ENCODE data around the gene SUPT5H. TPM values are rescaled to one million over a fixed set of nuclear protein-coding genes. Genes with fewer than 3 reads are reported as not detected.

SUPT5H gene
- total and polyA plus RNA-seq, 2 of the 8 experiments (the other 6 are each of a cell fraction or from before 2014, with no cell fraction given): 77.8 to 111 TPM

GRCh38 chr19:39409208-39410016, 36.0 kb upstream of the SUPT5H start (continued):
- TF ChIP-seq, protein P1, sequence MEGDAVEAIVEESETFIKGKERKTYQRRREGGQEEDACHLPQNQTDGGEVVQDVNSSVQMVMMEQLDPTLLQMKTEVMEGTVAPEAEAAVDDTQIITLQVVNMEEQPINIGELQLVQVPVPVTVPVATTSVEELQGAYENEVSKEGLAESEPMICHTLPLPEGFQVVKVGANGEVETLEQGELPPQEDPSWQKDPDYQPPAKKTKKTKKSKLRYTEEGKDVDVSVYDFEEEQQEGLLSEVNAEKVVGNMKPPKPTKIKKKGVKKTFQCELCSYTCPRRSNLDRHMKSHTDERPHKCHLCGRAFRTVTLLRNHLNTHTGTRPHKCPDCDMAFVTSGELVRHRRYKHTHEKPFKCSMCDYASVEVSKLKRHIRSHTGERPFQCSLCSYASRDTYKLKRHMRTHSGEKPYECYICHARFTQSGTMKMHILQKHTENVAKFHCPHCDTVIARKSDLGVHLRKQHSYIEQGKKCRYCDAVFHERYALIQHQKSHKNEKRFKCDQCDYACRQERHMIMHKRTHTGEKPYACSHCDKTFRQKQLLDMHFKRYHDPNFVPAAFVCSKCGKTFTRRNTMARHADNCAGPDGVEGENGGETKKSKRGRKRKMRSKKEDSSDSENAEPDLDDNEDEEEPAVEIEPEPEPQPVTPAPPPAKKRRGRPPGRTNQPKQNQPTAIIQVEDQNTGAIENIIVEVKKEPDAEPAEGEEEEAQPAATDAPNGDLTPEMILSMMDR (IDR thresholded peaks at IDR 0.05; ENCODE audit: control extremely low read depth in 1 of 3, insufficient read depth in 1 of 3, low read depth in 1 of 3, low read length in 3 of 3): no peak
- TF ChIP-seq SUZ12 (IDR thresholded peaks at IDR 0.05; ENCODE audit: low read length) (no peak), E2F6 (IDR thresholded peaks at IDR 0.05) (0 out of 2 replicates have a peak, but pooled peaks have one; percentile 20), SAP30 (IDR thresholded peaks at IDR 0.05; ENCODE audit: insufficient read depth, insufficient replicate concordance, low read length) (no peak), JUN (IDR thresholded peaks at IDR 0.05; ENCODE audit: low read depth, low read length) (peak; percentile 75), CREB1 (IDR thresholded peaks at IDR 0.05) (peak; percentile 93), TEAD4 (IDR thresholded peaks at IDR 0.05; ENCODE audit: low read depth, low read length) (no peak; the same call in 1 of the 2 replicates), JUND (IDR thresholded peaks at IDR 0.05; ENCODE audit: low read length) (peak; percentile 97), CEBPB (IDR thresholded peaks at IDR 0.05; ENCODE audit: low read depth, low read length) (no peak), EGR1 (IDR thresholded peaks at IDR 0.05; ENCODE audit: borderline replicate concordance, low read depth, low read length) (peak; percentile 67; the same call in 1 of the 2 replicates), KDM4A (IDR thresholded peaks at IDR 0.05; ENCODE audit: low read depth, low read length, severe bottlenecking) (no peak), SP1 (IDR thresholded peaks at IDR 0.05; ENCODE audit: low read depth, low read length) (peak; percentile 9; the same call in 1 of the 2 replicates), BCL11A (IDR thresholded peaks at IDR 0.05; ENCODE audit: low read depth in 2 of 2, low read length in 2 of 2) (no peak)
- TF ChIP-seq, protein P2, sequence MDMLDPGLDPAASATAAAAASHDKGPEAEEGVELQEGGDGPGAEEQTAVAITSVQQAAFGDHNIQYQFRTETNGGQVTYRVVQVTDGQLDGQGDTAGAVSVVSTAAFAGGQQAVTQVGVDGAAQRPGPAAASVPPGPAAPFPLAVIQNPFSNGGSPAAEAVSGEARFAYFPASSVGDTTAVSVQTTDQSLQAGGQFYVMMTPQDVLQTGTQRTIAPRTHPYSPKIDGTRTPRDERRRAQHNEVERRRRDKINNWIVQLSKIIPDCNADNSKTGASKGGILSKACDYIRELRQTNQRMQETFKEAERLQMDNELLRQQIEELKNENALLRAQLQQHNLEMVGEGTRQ (IDR thresholded peaks at IDR 0.05; ENCODE audit: low read length): no peak

Measured in H1 (cell line).